ENCODE results near the gene GART.

The GART gene

GRCh38 chr21:33554982-33555344, 13.0 kb upstream of the GART start:
- Histone ChIP-seq H3K27ac (ENCODE audit: insufficient read depth, low read length, poor library complexity, severe bottlenecking) (no peak overlapping the region), H3K36me3 (ENCODE audit: control insufficient read depth, insufficient read depth, low read length) (peaks cover 90% of the 10 kb centered on the region), H3K9me3 (ENCODE audit: control insufficient read depth, low read length) (no peaks in the 10 kb centered on the region), H3K4me3 (ENCODE audit: insufficient read depth, low read depth, low read length, poor library complexity, severe bottlenecking) (no peak overlapping the region), H3K4me1 (ENCODE audit: control insufficient read depth, insufficient read depth, low read length, poor library complexity, severe bottlenecking) (no peaks in the 10 kb centered on the region), H3K27me3 (replicated peaks; ENCODE audit: control insufficient read depth, insufficient read depth, low read length, poor library complexity, severe bottlenecking) (no peaks in the 10 kb centered on the region)
- DNase-seq = no peak

- no peaks in the 10 kb centered on the region for H3K4me1 ChIP-seq (ENCODE audit: control insufficient read depth, insufficient read depth, low read length, poor library complexity, severe bottlenecking)
- DNase-seq = no peak
- no peak overlapping the region for H3K27ac ChIP-seq (ENCODE audit: insufficient read depth, low read length, poor library complexity, severe bottlenecking)
- H3K36me3 ChIP-seq (ENCODE audit: control insufficient read depth, insufficient read depth, low read length) = peaks cover 90% of the 10 kb centered on the region
- H3K4me3 ChIP-seq (ENCODE audit: insufficient read depth, low read depth, low read length, poor library complexity, severe bottlenecking) = no peak overlapping the region
- no peaks in the 10 kb centered on the region for H3K9me3 ChIP-seq (ENCODE audit: control insufficient read depth, low read length)
- no peaks in the 10 kb centered on the region for H3K27me3 ChIP-seq (replicated peaks; ENCODE audit: control insufficient read depth, insufficient read depth, low read length, poor library complexity, severe bottlenecking)
These were observed 12.5 kb upstream of the GART start for GRCh38 chr21:33554236-33554981.

GRCh38 chr21:33552999-33553598, 11.2 kb upstream of the GART start:
- Histone ChIP-seq H3K4me1 (ENCODE audit: control insufficient read depth, insufficient read depth, low read length, poor library complexity, severe bottlenecking) (no peaks in the 10 kb centered on the region), H3K9me3 (ENCODE audit: control insufficient read depth, low read length) (no peaks in the 10 kb centered on the region), H3K27ac (ENCODE audit: insufficient read depth, low read length, poor library complexity, severe bottlenecking) (no peak overlapping the region), H3K36me3 (ENCODE audit: control insufficient read depth, insufficient read depth, low read length) (peaks cover 81% of the 10 kb centered on the region), H3K27me3 (replicated peaks; ENCODE audit: control insufficient read depth, insufficient read depth, low read length, poor library complexity, severe bottlenecking) (no peaks in the 10 kb centered on the region), H3K4me3 (ENCODE audit: insufficient read depth, low read depth, low read length, poor library complexity, severe bottlenecking) (no peak overlapping the region)
- no peak for DNase-seq

GRCh38 chr21:33552093-33552998, 10.4 kb upstream of the GART start:
- DNase-seq = no peak
- Histone ChIP-seq H3K27me3 (replicated peaks; ENCODE audit: control insufficient read depth, insufficient read depth, low read length, poor library complexity, severe bottlenecking) (no peaks in the 10 kb centered on the region), H3K9me3 (ENCODE audit: control insufficient read depth, low read length) (no peaks in the 10 kb centered on the region), H3K36me3 (ENCODE audit: control insufficient read depth, insufficient read depth, low read length) (peaks cover 78% of the 10 kb centered on the region), H3K4me3 (ENCODE audit: insufficient read depth, low read depth, low read length, poor library complexity, severe bottlenecking) (no peak overlapping the region), H3K4me1 (ENCODE audit: control insufficient read depth, insufficient read depth, low read length, poor library complexity, severe bottlenecking) (no peaks in the 10 kb centered on the region), H3K27ac (ENCODE audit: insufficient read depth, low read length, poor library complexity, severe bottlenecking) (no peak overlapping the region)

GRCh38 chr21:33551664-33552063, 9.7 kb upstream of the GART start:
- H3K27ac ChIP-seq (ENCODE audit: insufficient read depth, low read length, poor library complexity, severe bottlenecking) = no peak overlapping the region
- H3K27me3 ChIP-seq (replicated peaks; ENCODE audit: control insufficient read depth, insufficient read depth, low read length, poor library complexity, severe bottlenecking) = no peaks in the 10 kb centered on the region
- H3K9me3 ChIP-seq (ENCODE audit: control insufficient read depth, low read length) = no peaks in the 10 kb centered on the region
- no peak overlapping the region for H3K4me3 ChIP-seq (ENCODE audit: insufficient read depth, low read depth, low read length, poor library complexity, severe bottlenecking)
- no peak for DNase-seq
- H3K36me3 ChIP-seq (ENCODE audit: control insufficient read depth, insufficient read depth, low read length) = peaks cover 77% of the 10 kb centered on the region
- no peaks in the 10 kb centered on the region for H3K4me1 ChIP-seq (ENCODE audit: control insufficient read depth, insufficient read depth, low read length, poor library complexity, severe bottlenecking)

GRCh38 chr21:33550772-33551660, 9.1 kb upstream of the GART start:
- no peak for DNase-seq
- Histone ChIP-seq H3K9me3 (ENCODE audit: control insufficient read depth, low read length) (no peaks in the 10 kb centered on the region), H3K27ac (ENCODE audit: insufficient read depth, low read length, poor library complexity, severe bottlenecking) (no peak overlapping the region), H3K36me3 (ENCODE audit: control insufficient read depth, insufficient read depth, low read length) (peaks cover 75% of the 10 kb centered on the region), H3K4me1 (ENCODE audit: control insufficient read depth, insufficient read depth, low read length, poor library complexity, severe bottlenecking) (no peaks in the 10 kb centered on the region), H3K4me3 (ENCODE audit: insufficient read depth, low read depth, low read length, poor library complexity, severe bottlenecking) (no peak overlapping the region), H3K27me3 (replicated peaks; ENCODE audit: control insufficient read depth, insufficient read depth, low read length, poor library complexity, severe bottlenecking) (no peaks in the 10 kb centered on the region)

- Histone ChIP-seq H3K9me3 (ENCODE audit: control insufficient read depth, low read length) (no peaks in the 10 kb centered on the region), H3K27me3 (replicated peaks; ENCODE audit: control insufficient read depth, insufficient read depth, low read length, poor library complexity, severe bottlenecking) (no peaks in the 10 kb centered on the region), H3K4me1 (ENCODE audit: control insufficient read depth, insufficient read depth, low read length, poor library complexity, severe bottlenecking) (peaks cover 6% of the 10 kb centered on the region), H3K4me3 (ENCODE audit: insufficient read depth, low read depth, low read length, poor library complexity, severe bottlenecking) (no peak overlapping the region), H3K36me3 (ENCODE audit: control insufficient read depth, insufficient read depth, low read length) (peaks cover 66% of the 10 kb centered on the region), H3K27ac (ENCODE audit: insufficient read depth, low read length, poor library complexity, severe bottlenecking) (no peak overlapping the region)
- DNase-seq = no peak
These were observed 8.2 kb upstream of the GART start for GRCh38 chr21:33549848-33550771.

- Histone ChIP-seq H3K4me3 (ENCODE audit: insufficient read depth, low read depth, low read length, poor library complexity, severe bottlenecking) (no peak overlapping the region), H3K27ac (ENCODE audit: insufficient read depth, low read length, poor library complexity, severe bottlenecking) (no peak overlapping the region), H3K27me3 (replicated peaks; ENCODE audit: control insufficient read depth, insufficient read depth, low read length, poor library complexity, severe bottlenecking) (no peaks in the 10 kb centered on the region), H3K36me3 (ENCODE audit: control insufficient read depth, insufficient read depth, low read length) (peaks cover 28% of the 10 kb centered on the region), H3K9me3 (ENCODE audit: control insufficient read depth, low read length) (no peaks in the 10 kb centered on the region), H3K4me1 (ENCODE audit: control insufficient read depth, insufficient read depth, low read length, poor library complexity, severe bottlenecking) (peaks cover 10% of the 10 kb centered on the region)
- no peak for DNase-seq
These were observed 4.2 kb upstream of the GART start for GRCh38 chr21:33546086-33546485.
